Stimulated activated CD4-positive, alpha-beta T cell treated with anti-CD3 and anti-CD28 coated beads, Interleukin-15, amount 100 ng/mL, for 24 hours (primary cell): ENCODE data around the gene KRTAP13-4.

Source experiments
- DNase-seq: peaks from one replicate; pipeline ENCODE4 v3.0.0-alpha.2; 2020

The KRTAP13-4 gene

GRCh38 chr21:30430170-30430655, at the start of gene KRTAP13-4:
Gene KRTAP13-4 (plus strand): TSS chr21:30430220. CDS start chr21:30430276, 56 bp downstream.
- DNase-seq = no peak

GRCh38 chr21:30382201-30382600, 47.8 kb upstream of the KRTAP13-4 start:
- no peak for DNase-seq

GRCh38 chr21:30391492-30392025, 38.5 kb upstream of the KRTAP13-4 start:
- no peak for DNase-seq

GRCh38 chr21:30395731-30396130, 34.3 kb upstream of the KRTAP13-4 start, which contains the start of gene KRTAP13-1:
Gene KRTAP13-1 (plus strand): TSS chr21:30396031. CDS start chr21:30396087, 56 bp downstream.
- DNase-seq = no peak

- peak; percentile 8 for DNase-seq
These were observed 21.1 kb upstream of the KRTAP13-4 start for GRCh38 chr21:30408782-30409494.

- no peak for DNase-seq
These were observed 14.0 kb upstream of the KRTAP13-4 start for GRCh38 chr21:30415993-30416392.

- no peak for DNase-seq
These were observed 4.2 kb upstream of the KRTAP13-4 start, which contains the start of gene KRTAP13-3 for GRCh38 chr21:30425826-30426225. Gene KRTAP13-3 (minus strand): TSS chr21:30425926. CDS start chr21:30425912, 14 bp downstream.

- no peak for DNase-seq
These were observed 3.3 kb upstream of the KRTAP13-4 start for GRCh38 chr21:30426731-30427130.

GRCh38 chr21:30434033-30434631, 4.1 kb downstream of the KRTAP13-4 start:
- peak; percentile 24 for DNase-seq

GRCh38 chr21:30437010-30437565, 7.1 kb downstream of the KRTAP13-4 start:
- no peak for DNase-seq

GRCh38 chr21:30439975-30440374, 10.0 kb downstream of the KRTAP13-4 start, which contains the start of gene KRTAP15-1:
Gene KRTAP15-1 (plus strand): TSS chr21:30440275. CDS start chr21:30440328, 53 bp downstream.
- DNase-seq = no peak

GRCh38 chr21:30443226-30443625, 13.2 kb downstream of the KRTAP13-4 start:
- DNase-seq = no peak

GRCh38 chr21:30444204-30444603, 14.2 kb downstream of the KRTAP13-4 start:
- DNase-seq = no peak

- DNase-seq = no peak
These were observed 17.0 kb downstream of the KRTAP13-4 start for GRCh38 chr21:30447056-30447455.

- DNase-seq = no peak
These were observed 18.5 kb downstream of the KRTAP13-4 start for GRCh38 chr21:30448514-30448913.

- no peak for DNase-seq
These were observed 33.7 kb downstream of the KRTAP13-4 start for GRCh38 chr21:30463713-30464112.

GRCh38 chr21:30468900-30469714, 39.1 kb downstream of the KRTAP13-4 start:
- DNase-seq = no peak

- DNase-seq = no peak
These were observed 48.0 kb downstream of the KRTAP13-4 start for GRCh38 chr21:30478004-30478403.

GRCh38 chr21:30479259-30479658, 49.2 kb downstream of the KRTAP13-4 start:
- no peak for DNase-seq

GRCh38 chr21:30480145-30480544, 50.1 kb downstream of the KRTAP13-4 start, which contains the start of gene KRTAP19-1:
Gene KRTAP19-1 (minus strand): TSS chr21:30480367. CDS start chr21:30480317, 50 bp downstream.
- no peak for DNase-seq
